Activated gamma-delta T cell treated with Interleukin-2 at 50 U/mL for 16 hours (primary cell): ENCODE results near the gene MGST2.
A peak's percentile ranks its signal among the peaks of the same experiment; 100 is the strongest.

Experiments used
- DNase-seq: peaks from one replicate; pipeline ENCODE4 v3.0.0-alpha.2; 2020

MGST2 gene

GRCh38 chr4:139645458-139645857, 20.2 kb upstream of the MGST2 start:
- no peak for DNase-seq

GRCh38 chr4:139647184-139647583, 18.4 kb upstream of the MGST2 start:
- DNase-seq, result no peak

DNA sequence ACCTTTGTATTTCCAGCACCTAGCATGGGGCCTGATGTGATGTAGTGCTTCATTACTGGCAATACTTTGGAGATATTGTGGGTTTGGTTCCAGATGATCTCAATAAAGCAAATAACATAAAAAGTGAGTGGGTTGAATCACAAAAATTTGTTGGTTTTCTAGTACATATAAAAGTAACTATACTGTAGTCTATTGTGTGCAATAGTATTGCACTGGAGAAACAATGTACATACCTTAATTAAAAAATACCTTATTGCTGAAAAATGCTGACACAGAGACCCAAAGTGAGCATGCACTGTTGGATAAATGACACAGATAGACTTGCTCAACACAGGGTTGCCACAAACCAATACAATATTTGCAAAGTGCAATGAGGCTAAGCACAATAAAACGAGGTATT, 17.7 kb upstream of the MGST2 start:
- no peak for DNase-seq

- DNase-seq, result peak; percentile 68
Observed at GRCh38 chr4:139651282-139652194, 14.1 kb upstream of the MGST2 start.

DNA sequence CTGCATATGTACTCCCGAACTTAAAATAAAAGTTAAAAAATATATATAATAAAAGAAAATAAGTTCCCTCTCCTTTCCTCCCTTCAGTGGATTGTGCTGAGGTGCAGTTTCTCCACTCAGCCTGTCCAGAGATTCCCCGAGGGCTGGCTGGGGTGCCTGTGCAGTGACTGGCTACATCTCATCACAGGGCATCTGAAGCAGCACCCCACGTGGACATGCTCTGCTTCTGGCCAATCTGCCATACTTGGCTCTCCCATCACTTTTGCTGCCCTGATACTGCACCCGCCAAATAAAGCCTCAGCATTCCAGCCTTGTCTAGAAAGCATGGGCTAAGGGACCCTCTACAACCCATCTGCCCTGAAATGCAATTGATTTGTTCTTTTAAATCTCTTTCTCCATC, 11.1 kb upstream of the MGST2 start:
- DNase-seq, result no peak

DNA sequence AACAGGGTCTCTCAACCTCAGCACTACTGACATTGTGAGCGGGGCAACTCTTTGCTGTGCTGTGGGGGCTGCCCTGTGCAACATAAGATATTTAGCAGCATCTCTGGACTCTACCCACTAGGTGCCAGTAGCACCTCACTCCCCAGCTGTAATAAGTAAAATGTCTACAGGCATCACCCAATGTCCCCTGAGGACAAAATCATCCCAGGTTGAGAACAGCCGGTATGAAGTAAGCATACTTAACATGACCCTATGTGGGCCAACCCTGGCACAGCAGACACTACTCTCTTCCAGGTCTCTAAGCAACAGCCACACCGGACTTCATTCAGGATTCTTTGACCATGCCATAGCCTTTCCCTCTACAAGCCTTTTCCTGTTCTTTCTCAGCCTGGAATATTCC, 10.5 kb upstream of the MGST2 start:
- peak; percentile 12 for DNase-seq

DNA sequence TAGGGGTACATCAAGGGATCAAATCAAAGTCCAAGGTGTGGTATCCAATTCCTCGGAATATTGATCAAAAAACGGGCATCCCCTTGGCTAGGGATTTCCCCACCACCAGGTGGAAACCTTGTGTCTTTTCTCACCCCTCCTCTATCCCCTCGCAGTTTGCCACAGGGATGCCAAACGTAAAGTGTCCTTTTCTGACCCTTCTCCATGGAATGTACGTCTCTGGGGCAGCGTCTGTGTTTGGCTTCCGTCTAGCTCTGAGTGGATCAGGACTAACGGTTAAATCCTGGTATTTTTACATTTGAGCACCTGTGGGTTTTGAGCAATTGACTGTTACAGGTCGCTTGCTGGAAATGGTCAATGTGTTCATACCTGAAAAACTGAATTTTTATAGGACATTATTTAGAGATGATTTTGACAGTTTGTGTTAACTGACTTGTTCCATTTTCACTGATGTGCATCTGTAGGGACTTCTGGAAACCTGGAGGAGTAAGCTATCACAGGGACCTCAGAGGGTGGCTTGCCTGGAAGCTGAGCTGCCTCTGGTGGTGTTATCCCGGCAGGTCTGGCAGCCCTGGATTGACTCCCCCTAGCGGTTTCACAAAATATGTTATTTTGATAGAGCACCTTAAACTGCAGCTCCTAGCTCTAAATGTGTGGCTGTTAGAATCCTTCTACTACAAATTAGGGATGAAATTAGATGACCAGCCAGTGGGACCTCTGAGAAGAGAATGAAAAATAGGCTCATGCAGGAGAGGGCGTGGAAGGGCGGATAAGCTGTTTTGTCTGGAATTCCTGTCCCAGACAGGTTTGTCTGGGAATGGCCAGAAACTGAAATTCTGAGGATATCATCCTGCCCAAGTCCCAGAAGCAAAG, 8.8 kb upstream of the MGST2 start:
- peak; percentile 33 for DNase-seq

DNA sequence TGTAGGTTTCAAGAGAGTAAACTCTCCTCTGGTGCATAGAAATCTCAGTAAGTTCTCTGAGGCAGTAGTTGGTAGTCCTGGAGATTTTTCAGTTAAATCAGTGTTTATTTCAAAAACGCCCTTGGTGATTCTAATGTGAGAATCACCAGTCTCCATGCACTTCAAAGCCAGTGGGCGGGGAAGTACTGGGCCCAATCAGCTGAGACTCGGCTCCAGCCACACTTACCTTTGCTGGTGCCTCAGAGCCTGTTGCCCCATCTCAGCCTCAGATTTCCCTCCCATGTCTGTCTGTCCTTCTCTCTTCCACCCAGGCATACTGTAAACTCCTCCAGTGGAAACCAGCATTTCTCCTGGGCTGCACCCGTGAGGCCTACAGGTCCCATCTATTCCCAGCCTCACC, 7.4 kb upstream of the MGST2 start:
- peak; percentile 33 for DNase-seq

DNA sequence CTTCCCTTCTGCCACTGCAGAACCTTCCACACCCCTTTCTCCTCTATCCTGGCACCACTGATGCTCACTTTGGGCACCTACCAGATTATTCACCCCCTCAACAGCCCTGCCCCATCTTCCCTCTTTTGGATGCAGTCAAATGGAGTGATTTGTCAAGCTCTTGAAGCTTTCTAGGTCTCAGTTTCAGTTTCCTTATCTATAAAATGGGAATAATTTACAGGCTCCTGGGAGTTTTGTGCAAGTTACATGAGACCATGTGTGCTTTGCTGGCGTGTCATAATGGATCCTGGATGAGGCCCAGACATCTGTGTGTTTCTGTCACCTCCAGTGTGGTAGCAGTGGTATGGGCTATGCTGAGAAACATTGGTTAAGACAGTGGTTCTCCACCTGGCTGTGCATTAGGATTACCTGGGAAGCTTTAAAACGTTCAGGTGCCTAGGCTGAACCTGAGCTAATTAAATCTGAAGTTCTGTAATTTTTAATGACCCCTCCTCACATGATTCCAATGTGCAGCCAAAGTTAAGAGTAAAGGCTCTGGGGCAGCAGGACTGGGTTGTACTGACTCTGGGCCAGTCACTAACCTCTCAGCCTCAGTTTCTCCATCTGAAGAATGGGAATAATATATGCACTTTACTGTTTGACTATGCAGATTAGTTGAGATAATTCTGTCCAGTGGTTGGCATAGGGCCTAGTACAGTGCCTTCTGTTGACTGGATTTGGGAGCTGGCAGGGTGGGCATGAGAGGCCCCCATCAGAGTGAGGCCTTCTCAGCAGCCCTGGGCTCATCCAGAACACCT, 6.8 kb upstream of the MGST2 start:
- no peak for DNase-seq

GRCh38 chr4:139659735-139660424, 5.7 kb upstream of the MGST2 start:
- DNase-seq, result no peak

- DNase-seq, result no peak
Observed at GRCh38 chr4:139660568-139661043, 5.0 kb upstream of the MGST2 start.

- no peak for DNase-seq
Observed at GRCh38 chr4:139663561-139664138, 2.0 kb upstream of the MGST2 start.

GRCh38 chr4:139664442-139664841, 1.2 kb upstream of the MGST2 start:
- DNase-seq, result no peak

DNA sequence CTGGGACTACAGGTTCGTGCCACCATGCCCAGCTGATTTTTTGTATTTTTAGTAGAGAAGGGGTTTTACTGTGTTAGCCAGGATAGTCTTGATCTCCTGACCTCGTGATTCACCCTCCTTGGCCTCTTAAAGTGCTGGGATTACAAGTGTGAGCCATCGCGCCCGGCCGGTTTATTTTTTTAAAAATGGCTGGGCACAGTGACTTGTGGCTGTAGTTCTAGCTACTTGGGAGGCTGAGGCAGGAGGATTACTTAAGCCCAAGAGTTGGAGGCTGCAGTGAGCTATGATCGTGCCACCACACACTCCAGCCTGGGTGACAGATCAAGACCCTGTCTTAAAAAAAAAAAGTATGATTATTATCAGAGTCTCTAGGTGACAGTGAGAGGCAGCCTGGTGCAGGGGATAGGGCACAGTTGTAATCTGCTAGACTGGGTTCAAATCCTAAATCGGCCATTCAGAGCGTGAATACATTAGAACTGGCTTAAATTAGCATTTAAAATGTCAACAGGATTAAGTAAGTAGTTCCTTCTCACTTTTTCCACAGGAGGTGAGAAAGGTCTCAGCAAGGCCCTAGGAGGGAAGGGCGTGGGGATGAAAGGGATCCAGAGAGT, 435 bp upstream of the MGST2 start:
- DNase-seq, result no peak

- DNase-seq, result no peak
Observed at GRCh38 chr4:139666735-139667281, 1.2 kb downstream of the MGST2 start.

- no peak for DNase-seq
Observed at GRCh38 chr4:139668036-139668435, 2.4 kb downstream of the MGST2 start.

GRCh38 chr4:139668658-139669201, 3.1 kb downstream of the MGST2 start:
- no peak for DNase-seq

GRCh38 chr4:139669335-139669734, 3.7 kb downstream of the MGST2 start:
- no peak for DNase-seq

DNA sequence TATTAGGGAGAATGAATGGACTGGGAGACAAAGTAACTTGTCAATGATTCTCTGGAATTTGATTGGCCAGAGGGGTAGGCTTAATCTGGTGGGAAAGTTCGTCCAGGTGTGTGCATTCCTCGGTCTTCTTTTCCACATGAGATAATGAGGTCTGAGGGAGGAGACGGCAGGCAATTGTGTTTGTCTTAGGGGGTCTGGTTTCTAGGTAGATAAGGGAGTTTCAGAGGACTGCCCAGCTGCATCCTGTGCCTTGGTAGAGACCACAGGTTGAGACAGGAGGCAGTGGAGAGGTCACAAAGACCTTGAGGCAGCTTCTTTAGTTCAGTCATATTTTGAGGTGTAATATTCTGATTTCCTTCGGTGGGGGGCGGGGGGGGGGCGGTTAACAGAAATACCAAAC, 4.3 kb downstream of the MGST2 start:
- DNase-seq, result no peak

DNA sequence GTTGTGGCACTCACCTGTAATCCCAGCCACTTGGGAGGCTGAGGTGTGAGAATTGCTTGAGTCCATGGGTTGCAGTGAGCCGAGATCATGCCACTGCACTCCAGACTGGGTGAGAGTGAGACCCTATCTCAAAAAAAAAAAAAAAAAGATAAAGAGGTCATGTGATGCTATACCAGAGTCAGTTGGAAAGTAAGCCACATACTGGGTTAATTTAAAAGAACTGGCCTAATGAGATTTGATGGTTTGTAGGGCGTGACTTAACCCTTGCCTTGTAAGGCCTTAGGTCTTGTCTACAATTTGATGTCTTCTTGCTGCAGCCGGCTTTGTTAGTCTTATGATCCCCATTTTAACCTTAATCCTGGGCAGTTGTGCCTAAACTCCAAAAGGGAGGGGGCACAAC, 5.2 kb downstream of the MGST2 start:
- no peak for DNase-seq

DNA sequence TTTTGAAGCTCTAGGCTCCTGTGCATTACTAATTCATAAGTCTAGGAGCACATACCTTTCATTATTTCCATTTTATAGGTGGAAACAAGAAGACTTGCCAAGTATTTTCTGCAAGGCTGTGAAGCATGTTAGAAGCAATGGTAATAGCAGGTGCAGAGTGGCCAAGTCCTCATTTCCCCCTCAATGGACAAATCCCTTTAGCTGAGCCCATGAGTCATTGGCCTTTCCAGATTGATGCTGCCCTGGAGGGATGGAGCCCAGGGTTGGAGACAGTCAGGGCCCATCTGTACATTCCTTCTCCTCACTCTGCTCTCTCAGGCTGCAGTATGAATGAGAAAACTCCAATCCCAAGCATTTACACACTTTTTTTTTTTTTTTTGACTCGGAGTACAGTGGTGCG, 6.6 kb downstream of the MGST2 start:
- no peak for DNase-seq
